ENCODE data around the gene ARMC9.

The ARMC9 gene

DNA sequence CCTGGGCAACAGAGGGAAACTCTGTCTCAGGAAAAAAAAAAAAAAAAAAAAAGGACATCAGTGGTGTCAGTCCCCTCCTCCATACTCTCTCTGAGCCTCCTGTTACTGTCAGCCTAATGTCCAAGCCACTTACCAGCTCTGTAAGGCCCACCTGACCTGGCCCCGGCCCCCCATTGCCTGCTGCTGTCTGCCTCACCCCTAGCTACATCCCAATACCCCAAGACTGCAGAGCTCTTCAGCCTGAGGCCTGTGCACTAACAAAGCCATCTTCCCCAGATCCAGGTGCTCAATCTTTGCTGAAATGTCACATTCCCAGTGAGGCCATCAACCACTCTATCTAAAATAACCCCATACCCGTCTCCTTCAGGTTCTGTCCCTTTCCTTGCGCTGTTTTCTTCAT is 5.7 kb downstream of the ARMC9 start:
- DNase-seq: no peak

DNA sequence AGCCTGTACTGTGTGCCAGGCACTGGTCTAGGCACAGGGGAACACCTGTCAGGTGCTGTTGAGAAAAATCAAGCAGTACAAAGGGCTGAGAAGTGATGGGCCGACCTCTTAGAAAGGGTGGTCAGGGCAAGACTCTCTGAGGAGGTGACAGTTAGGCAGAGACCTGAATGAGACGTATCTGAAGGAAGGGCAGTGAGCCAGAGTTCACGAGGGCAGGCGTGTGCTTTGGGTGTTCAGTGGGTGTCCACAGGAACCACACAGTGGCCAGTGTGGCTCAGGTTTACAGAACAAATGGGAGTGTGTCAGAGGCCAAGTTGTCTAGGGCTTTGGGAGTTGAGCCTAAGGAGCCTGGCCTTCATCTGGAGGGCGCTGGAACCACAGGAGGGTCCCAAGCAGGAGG is 6.2 kb downstream of the ARMC9 start:
- DNase-seq: no peak

DNA sequence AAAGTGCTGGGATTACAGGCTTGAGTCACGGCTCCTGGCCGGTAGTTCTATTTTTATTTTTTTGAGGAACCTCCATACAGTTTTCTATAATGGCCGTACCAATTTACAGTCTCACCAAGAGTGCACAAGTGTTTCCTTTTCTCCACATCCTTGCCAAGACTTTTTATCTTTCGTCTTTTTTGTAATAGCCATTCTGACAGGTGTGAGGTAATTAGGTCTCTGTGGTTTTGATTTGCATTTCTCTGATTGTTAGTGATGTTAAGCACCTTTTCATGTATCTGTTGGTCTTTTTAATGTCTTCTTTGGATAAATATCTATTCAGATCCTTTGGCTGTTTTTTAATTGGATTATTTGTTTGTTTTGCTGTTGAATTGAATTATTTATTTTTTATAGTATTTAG is 9.3 kb downstream of the ARMC9 start:
- DNase-seq: no peak

DNA sequence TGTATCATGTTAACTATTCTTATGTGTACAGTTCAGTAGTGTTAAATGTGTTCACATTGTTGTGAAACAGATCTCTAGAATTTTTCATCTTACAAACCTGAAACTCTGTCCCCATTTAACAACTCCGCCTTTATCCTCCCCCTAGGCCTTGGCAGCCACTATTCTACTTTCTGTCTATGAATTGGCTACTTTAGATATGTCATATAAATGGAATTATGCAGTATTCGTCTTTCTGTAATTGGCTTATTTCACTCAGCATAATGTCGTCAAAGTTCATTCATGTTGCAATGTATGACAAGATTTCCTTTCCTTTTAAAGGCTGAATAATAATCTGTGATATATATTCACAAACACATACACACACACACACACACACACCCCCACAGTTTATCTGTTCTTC is 12.4 kb downstream of the ARMC9 start:
- no peak for DNase-seq

DNA sequence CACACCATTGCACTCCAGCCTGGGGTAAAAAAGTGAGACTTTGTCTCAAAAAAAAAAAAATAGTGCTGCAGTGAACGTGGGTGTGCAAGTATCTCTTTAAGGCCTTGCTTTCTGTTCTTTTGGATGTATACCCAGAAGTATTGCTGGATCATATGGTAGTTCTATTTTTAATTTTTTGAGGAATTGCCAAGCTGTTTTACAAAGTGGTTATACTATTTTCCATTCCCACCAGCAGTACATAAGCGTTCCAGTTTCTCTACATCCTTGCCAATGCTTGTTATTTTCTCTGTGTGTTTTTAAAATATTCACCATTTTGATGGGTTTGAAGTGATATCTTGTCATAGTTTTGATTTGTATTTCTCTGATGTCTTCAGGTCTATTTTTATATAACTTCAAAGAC is 13.1 kb downstream of the ARMC9 start:
- no peak for DNase-seq

DNA sequence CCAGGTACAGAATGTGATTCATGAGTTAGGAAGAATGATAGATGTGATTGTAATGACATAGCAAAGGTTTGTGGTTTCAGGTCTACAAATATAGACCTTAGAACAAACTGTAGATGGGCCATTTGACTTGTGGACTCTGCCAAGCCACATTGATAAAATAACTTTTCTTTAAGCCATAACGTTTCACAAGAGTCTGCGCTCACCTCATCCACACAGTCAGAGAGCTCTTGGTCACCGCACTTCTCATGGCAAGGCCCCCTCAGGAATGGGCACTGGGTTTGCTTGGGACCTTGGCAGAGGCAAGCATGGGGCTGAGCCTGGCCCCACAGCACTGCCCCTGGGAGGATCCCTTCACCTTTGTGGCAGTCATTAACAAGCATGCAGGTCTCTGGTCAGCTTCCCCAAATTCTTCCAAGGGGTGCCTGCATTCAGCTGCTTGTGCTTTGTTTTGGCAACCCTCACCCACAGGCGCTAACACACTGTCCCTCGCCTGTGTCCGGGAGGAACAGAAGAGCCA is 14.0 kb downstream of the ARMC9 start:
- no peak for DNase-seq

DNA sequence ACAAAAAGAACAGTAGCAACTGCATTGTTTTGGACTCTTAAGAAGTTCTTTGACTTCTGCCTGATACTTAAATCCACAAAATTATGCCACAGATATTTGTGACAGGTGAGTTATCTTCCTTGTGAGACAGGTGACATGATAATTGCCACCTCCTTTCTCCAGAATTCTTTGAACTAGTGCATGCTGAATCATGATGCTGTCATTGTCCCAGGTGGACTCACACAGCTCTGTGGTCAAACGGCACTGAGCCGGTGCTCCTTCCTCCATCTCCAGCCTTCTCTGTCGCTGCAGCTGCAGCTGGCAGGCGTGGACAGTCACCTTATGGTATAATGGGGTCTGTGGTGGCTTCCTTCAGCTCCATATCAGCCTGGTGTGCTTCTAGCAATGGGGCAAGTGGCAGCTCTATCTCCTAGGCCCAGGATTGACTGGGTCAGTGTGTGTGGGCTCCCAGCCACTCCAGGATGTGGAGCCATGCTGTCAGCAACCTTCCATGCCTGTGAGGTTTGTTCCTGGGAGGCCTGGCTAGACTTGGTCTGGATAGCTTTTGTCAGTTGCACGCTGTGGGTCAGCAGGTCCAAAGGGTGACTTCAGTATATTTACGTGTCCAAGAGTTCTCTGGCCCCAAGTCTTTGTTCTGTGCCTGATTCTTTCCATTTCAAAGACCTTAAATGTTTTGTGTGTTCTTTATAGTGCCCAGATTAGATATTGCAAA is 15.7 kb downstream of the ARMC9 start:
- no peak for DNase-seq

DNA sequence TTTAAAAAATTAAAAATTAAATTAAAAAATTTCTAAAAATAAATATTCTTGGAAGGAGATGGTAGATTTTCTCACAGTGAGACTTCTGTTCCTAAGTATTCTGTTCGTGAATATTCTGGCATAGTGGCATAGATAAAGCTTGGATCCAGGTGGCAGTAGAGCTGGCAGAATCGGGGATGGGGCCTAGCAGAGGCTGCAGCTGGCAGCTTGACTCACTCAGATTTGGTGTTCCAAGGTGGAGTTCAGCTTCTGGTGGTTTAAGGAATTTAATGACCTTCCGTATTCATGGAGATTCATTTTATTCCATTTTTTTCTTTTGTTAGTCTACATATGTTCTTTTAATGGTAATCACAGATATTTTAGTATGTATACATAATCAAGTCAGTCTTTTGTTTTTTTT is 19.9 kb downstream of the ARMC9 start:
- DNase-seq: no peak

DNA sequence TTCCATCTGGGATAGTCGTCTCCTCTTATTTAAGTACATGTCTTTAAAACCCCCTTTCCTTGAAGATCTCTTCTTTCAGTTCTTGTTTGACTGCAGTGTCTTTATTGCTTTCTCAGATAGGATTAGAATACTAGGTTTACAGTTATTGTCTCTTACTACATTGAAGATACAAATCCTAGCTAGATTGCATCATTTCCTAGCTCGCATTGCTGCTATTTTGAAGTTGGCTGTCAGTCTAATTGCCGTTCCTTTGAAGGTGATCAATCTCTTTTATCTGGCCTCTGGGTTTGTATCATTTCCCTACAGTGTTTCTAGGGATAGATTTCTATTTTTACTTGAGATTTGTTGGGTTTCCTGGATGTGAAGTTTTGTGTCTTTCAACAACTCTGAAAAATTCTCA is 20.9 kb downstream of the ARMC9 start:
- DNase-seq: no peak

DNA sequence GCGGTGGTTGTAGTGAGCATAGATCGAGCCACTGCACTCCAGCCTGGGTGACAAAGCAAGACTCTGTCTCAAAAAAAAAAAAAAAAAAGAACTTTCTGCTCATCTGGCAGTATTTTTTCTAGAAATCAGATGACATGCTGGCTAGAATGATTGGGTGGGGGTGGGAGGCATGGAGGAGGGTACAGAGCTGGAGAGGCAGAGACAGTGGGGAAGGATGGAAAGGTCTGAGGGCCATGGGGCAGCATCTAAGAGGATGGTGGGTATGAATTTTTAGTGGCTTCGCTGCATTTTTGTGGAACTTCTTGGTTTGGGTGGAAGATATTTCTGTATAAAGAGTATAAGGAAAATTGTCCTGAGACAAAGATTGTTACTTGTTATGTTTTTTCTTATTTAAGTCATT is 23.3 kb downstream of the ARMC9 start:
- no peak for DNase-seq

DNA sequence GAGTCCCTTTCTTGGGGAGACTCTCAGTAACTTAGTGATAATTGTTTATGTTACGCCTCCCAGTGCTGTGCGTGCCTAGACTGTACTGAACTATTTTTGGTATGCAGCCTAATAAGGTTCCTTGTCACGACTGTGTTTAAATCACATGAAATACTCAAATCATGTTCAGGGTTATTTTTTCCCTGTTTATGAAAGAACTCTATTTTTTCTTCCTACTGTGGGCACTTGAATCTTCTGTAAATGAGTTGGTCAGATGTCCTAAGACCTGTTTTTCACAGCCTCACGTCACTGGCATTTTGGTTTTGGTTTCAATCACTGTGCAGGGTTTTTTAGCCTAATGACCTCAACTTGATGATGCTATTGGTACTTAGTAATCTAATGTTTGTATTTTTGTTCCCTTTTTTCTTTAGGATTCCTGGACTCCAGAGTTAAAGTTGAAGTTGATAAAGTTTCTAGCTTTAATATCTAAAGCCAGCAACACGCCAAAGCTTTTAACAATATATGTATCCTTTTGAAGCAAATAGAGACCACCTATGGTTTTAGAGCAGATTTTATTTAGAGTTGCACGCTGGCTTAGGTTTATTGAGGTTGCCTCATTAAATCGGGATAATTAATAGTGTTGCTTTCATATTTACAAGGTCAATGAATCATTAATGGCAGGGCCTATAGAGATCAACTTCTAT is 24.0 kb downstream of the ARMC9 start:
- DNase-seq: no peak

DNA sequence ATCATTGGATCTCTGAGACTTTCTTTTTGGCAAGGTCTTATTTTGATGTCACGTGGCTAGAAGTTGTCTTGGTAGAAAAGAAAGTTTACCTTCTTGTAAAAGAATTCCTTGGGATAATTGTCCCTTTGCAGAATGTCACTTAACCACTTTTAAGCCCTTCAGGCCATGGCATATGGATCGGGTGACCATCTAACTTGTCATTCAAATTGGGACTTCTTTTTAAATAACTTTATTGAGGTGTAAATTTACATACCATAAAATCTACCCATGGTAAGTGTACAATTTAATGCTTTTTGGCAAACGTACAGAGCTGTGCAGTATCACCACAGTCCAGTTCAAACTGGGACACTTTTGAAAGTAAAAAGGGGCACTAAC is 24.6 kb downstream of the ARMC9 start:
- no peak for DNase-seq

DNA sequence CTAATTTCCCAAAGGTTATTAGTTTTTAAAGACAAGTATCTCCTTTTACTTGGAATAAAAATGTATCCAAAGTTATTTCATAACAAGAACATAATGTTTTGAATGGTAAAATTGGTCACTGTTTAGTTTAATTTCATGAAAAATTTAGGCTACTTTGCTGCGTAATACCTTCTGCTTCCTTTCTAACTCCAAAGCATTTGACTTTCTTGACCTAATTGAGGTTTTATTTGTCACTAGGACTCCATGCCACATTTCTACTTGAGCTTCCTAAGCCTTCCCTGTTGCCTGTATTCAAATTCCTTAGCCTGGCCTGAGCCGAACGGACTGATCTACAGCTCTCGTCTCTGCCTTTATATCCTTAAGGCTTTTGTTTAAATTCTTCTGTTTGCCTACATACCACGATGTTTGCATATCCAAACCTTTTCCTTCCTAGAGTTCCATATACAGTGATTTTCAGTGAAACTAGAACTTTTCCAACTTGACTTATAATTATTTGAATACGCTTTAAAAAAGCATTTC is 25.1 kb downstream of the ARMC9 start:
- DNase-seq: no peak

DNA sequence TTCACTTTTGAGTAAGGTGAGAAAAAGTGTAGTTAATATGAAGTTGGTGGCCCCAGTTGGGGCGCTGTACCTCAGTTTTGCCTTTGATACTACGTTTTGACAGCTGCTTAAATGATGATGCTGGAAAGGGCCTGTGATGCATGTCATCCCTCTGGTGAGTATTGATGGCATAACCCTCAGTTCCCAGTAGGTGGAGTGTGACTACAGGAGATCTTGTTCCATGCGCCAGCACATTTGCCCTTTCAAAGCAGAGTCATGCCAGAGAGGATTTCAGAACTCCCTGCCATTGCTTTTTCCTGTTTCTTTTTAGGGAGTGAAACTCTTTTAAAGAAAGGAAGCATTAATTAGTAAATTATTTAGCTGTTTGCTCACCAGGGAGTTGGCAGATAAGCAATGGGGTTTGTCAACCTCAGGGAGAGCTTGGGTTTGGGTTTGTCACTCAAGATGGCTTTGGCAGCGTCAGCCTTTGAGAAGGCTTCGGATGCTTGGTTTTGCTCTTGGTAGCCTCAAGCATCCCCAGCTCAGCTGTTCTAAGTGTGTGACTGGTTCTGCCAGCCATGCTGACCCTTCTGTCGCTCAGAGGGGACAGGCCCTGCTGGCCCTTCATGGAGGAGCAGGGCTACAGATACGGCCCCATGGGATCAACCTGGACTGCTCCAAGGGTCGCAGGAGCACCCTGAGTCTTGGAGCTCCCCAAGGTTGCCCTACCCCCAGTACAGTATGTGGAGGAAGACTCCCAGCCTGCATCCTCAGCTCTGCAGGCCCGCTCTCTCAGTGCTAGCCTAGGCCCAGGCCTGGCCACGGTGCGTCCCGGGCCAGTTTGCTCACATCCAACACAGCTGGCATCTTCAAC is 29.1 kb downstream of the ARMC9 start:
- peak; percentile 79 for DNase-seq

DNA sequence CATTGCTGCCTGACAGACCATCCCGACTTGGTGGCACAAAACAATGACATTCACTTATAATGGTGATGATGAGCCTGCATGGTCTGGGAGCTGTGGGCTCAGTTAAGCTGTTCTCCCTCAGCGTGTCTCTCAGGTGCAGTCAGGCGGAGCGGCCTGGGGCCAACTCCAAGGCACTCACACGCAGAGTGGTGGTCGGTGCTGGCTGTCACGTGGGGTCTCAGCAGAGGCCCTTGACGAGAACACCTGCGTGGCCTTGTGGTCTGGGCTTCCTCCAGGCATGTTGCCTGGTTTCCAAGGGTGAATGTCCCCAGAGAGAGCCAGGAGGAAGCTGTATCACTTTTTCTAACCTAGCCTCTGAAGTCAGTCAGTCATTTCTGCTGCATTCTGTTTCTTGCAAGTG is 29.8 kb downstream of the ARMC9 start:
- no peak for DNase-seq

DNA sequence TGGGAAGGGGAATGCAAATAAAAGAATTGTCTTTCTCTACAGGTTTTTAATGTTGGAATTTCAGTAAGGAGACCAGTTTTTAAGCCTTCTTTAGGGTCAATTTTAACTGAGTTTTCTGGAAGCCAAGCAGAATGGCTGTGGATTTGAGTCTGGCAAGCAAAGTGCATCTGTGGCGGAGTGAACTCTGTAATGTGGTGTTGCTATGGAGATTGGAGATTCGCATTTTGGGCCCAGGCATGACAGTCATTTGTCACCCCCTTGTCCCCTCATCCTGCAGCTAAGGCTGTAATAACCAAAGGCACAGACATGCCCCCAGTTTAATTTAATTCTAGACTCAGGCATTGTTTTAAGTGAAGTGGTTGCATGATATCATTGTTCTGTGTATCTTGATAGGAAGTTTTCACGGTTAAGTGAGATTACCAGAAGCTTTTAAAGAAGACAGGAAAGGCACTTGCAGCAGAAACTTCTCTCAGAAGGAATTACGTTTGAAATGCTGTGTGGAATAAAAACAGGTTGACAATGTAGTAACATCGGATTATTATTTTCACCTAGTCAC is 30.6 kb downstream of the ARMC9 start:
- no peak for DNase-seq

DNA sequence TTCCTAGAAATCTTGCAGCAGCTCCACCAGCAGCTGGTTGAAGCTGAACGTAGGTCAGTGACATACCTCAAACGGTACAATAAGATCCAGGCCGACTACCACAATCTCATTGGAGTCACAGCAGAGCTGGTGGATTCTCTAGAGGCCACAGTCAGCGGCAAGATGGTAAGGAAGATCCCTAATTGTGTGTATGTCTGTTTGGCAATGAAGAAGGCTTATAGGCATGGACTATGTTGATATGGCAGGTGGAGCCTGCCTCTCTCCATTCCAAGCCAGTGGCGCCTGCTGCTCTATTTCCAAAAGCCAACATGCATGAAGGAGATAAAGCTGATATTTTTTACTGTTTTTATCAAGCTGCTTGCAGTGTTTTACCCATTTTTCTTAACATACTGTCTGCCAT is 36.8 kb downstream of the ARMC9 start:
- DNase-seq: no peak

DNA sequence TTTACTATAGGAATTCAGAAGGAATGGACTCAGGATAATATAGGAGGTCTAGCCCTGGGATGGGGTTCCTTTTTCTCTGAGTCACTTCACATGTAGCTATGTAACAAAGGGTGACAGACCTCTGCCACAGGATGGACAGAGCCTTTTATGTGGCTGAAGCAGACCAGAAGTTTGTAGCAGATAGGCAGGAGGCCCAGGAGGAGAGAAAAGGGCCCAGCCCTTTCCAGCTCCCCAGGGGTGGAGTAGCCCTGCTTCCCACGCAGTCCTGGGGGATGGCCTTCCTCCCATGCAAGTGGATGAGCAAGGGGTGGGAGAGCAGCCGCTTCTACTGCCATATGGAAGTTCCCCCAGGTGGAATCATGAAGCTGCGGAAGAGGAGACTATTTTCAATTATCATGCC is 40.3 kb downstream of the ARMC9 start:
- DNase-seq: no peak

DNA sequence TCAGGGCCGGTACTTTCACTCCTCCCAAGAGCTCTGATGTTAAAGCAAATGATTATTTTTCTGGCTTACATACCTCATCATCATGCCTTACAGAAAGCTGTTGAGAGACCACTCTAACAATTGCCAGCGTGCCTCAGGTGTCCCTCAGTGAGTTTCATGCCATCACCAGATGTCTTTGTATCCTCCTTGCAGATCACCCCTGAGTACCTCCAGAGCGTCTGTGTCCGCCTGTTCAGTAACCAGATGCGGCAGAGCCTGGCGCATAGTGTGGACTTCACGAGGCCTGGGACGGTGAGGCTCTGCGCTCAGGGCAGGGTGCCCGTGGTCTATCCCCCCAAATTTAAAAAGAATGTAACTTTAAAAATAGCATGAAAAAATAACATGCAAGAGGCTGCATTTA is 41.3 kb downstream of the ARMC9 start:
- no peak for DNase-seq

DNA sequence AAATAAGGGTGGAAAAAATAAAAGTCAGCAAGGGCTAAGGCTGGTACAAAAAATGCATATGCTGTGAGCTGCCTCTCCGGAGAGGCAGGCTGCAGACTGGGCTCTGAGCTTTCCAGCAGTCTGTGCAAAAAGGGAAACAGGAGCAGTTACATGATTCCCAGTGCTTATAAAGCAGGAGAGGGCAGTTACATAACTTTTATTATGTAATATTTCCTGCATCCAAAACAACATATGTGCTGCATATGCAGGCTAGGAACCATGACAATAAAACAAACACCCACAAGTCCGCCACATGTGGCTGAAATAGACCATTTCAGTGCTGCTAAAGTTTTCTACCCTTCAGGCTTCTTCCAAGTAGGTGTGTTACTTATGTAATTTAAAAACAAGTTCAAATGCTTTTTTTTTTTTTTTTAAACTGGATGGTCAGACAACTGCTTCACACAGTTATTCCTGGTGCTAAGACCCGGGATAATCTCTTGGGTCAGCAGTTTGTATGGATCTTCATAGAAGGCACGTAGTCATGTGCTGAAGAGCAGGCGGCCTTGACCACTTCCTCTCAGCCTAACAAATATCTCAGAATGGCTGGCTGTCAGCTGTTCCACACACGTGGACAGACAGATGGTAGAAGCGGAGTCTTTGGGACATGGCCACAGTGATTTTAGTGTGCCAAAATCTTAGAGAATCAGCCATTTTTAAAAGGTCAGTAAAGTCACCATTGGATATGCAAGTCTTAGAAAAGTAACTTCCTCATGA is 43.5 kb downstream of the ARMC9 start:
- no peak for DNase-seq

DNA sequence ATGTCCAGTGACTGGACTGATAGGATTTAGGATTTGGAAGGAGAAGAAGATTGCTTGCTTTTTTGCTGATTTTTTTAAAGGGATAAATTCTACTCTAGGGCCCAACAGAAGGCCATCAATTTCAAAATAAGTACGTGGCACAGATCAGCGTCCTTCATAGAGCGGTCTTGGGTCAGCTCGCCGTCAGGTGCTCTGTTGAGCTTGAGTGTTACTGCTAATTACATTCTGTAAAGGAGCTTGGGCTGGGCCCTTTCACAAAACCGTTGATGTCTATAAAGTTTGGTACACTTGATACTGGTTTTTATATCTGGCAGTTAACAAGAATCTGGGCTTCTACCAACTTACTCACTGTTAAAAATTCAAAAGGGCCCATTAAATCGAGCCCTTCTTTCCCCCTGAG is 45.4 kb downstream of the ARMC9 start:
- no peak for DNase-seq

Measured in amniotic stem cell (primary cell).